ENCODE data around the gene C11orf24. TPM values are rescaled to one million over a fixed set of nuclear protein-coding genes. Genes with fewer than 3 reads are reported as not detected.

C11orf24 gene
- total RNA-seq, 2 experiments from 2014 or later, result 24.0 to 27.4 TPM

DNA sequence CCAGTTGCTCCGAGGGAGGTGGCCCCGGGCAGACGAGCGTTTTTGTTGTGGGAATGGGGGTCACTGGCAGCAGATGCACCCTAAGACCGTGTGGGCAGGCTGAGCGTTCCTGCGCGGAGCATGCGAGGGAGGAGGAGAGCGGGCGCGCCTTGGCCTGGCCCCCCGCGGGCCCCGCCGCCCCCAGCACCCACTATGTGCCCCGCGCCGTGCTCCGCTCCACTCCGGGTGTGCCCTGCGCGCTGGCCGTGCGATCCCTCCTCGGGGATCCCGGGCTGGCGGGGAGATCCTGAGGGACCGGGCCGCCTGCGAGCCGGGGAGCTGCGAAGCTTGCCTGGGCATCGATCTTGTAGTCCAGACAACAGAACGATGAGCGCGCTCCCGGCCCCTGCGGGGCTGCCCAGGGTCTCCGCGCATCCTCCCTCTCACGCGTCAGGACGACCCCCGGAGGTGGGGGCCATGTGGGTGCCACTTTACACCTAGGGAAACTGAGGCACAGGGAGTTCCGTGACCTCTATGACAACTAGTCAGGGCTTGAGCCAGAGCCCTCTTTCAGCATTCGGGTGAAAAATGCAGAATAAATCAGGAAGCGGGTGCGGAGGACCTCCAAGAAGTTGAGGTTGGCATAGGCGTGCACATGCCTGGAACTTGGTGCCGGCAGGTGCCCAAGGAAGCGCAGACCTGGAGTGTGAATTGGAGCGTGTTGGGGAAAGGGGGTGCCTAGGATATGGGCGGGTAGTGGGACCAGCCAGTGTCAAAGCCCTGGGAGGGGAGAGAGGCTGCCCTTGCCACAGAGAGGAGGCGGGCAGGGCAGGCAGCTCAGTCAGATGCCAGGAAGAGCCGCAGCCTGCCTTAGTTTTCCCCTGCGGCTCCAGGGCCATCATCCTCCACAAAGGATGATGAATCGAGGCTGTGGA is 57.3 kb downstream of the C11orf24 start:
- Mint-ChIP-seq H3K27ac (no peak overlapping the region), H3K4me1 (peaks cover 28% of the 10 kb centered on the region), H3K9me3 (no peaks in the 10 kb centered on the region), H3K36me3 (ENCODE audit: low read depth) (peaks cover 3% of the 10 kb centered on the region), H3K27me3 (peaks cover 22% of the 10 kb centered on the region), H3K4me3 (peak overlapping the region; percentile 69)
- DNase-seq, result no peak
- ChIA-PET POLR2A (interaction anchor here (1.2 kb wide), 1 partner anchor 38 kb away, joined by 3 read pairs; no protein-coding TSS in a partner anchor), CTCF (no interaction called here)

DNA sequence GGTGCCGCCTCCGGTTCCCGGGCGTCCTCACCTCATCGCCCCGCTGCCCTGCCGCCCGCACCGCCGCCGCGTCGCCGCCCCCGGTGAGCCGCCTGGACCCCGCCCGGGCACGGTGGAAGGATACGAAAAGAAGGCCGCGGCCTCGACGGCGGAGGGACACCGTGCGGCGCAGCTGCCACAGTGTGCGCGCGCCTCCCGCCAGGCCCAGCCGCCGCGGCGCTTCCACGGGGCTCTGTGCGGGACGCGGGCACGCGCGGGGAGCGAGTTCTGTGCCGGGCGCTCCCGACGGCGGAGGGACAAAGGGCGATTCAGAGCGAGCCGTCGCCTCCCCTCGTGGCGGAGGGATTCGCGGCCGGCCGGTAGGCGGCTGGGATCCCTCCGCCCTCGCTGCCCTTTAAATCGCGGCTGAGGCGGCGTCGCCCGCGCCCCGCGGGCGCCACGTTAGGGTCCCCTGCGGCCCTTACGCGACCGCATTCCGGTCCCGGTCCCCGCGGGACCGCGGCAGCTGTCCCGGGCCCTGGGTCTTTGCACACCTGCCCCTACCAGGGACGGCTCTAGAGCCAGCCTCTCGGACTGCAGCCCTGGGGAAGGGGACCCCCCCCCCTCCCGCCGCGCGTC is 58.1 kb downstream of the C11orf24 start:
- H3K4me1 Mint-ChIP-seq, result peaks cover 33% of the 10 kb centered on the region
- DNase-seq, result peak; percentile 78
- H3K36me3 Mint-ChIP-seq (ENCODE audit: low read depth), result peaks cover 3% of the 10 kb centered on the region
- no peak overlapping the region for H3K27ac Mint-ChIP-seq
- no peaks in the 10 kb centered on the region for H3K9me3 Mint-ChIP-seq
- ChIA-PET CTCF (no interaction called here), POLR2A (interaction anchor here (1.2 kb wide), 1 partner anchor 39 kb away, joined by 3 read pairs; no protein-coding TSS in a partner anchor)
- peaks cover 22% of the 10 kb centered on the region for H3K27me3 Mint-ChIP-seq
- H3K4me3 Mint-ChIP-seq, result peak overlapping the region; percentile 74

- peaks cover 22% of the 10 kb centered on the region for H3K27me3 Mint-ChIP-seq
- DNase-seq, result peak; percentile 55
- peak within 1 kb of the TSS; percentile 88 for H3K4me3 Mint-ChIP-seq
- ChIA-PET CTCF (no interaction called here), POLR2A (no interaction called here)
- peak within 1 kb of the TSS; percentile 83 for H3K27ac Mint-ChIP-seq
- peaks cover 3% of the 10 kb centered on the region for H3K36me3 Mint-ChIP-seq (ENCODE audit: low read depth)
- peaks cover 36% of the 10 kb centered on the region for H3K4me1 Mint-ChIP-seq
- no peaks in the 10 kb centered on the region for H3K9me3 Mint-ChIP-seq
Measured at GRCh38 chr11:68213135-68213515, 58.6 kb downstream of the C11orf24 start, which contains the start of gene KMT5B. Gene KMT5B, minus strand, starts transcription at chr11:68213296. Its CDS starts 23,220 bp downstream, at chr11:68190076.

GRCh38 chr11:68212421-68213134 is 59.2 kb downstream of the C11orf24 start:
- POLR2A ChIA-PET, result no interaction called here
- peaks cover 36% of the 10 kb centered on the region for H3K4me1 Mint-ChIP-seq
- CTCF ChIA-PET, result no interaction called here

GRCh38 chr11:68211546-68211945 is 60.2 kb downstream of the C11orf24 start:
- Mint-ChIP-seq H3K27me3 (peaks cover 18% of the 10 kb centered on the region), H3K9me3 (no peaks in the 10 kb centered on the region), H3K27ac (no peak overlapping the region), H3K36me3 (ENCODE audit: low read depth) (peaks cover 3% of the 10 kb centered on the region), H3K4me3 (peak overlapping the region; percentile 88), H3K4me1 (peaks cover 40% of the 10 kb centered on the region)
- POLR2A ChIA-PET, result interaction anchor here (1.1 kb wide), 1 partner anchor 60 kb away, joined by 3 read pairs; the partner anchor contains the start of gene C11orf24
- CTCF ChIA-PET, result interaction anchor here (0.6 to 3.9 kb wide), 2 partner anchors 9 to 86 kb away, joined by 3 to 28 read pairs; no protein-coding TSS in a partner anchor
- no peak for DNase-seq

More at GRCh38 chr11:68212421-68213134, 59.2 kb downstream of the C11orf24 start:
- DNase-seq, result peak; percentile 66
- Mint-ChIP-seq H3K4me3 (peak overlapping the region; percentile 88), H3K36me3 (ENCODE audit: low read depth) (peaks cover 3% of the 10 kb centered on the region), H3K9me3 (no peaks in the 10 kb centered on the region), H3K27ac (peak overlapping the region; percentile 83), H3K27me3 (peaks cover 22% of the 10 kb centered on the region)

Other genes starting within 250 kb of the C11orf24 start
- gene NDUFS8, start 241.3 kb downstream of the C11orf24 start, total RNA-seq, result 100 to 1,000 TPM; 112 to 128 TPM
- gene TCIRG1, start 232.9 kb downstream of the C11orf24 start, total RNA-seq, result 100 to 1,000 TPM; 295 TPM
- gene CHKA, start 150.6 kb downstream of the C11orf24 start, total RNA-seq, result 1 to 10 TPM; 3.0 to 3.1 TPM
- 10 to 100 TPM; 25.7 to 28.0 TPM for gene KMT5B, start 58.7 kb downstream of the C11orf24 start, total RNA-seq
- gene LRP5, start 40.6 kb upstream of the C11orf24 start, total RNA-seq, result 10 to 100 TPM; 12.3 to 13.5 TPM
- gene PPP6R3, start 188.8 kb upstream of the C11orf24 start, total RNA-seq, result 100 to 1,000 TPM; 105 to 115 TPM